Stimulated activated CD4-positive, alpha-beta T cell treated with anti-CD3 and anti-CD28 coated beads, Interleukin-4, amount 100 ng/mL, for 24 hours (primary cell): Measurements from ENCODE around the gene MTMR1.

Experiments used
- DNase-seq: peaks from one replicate; pipeline ENCODE4 v3.0.0-alpha.2; 2020

The MTMR1 gene

GRCh38 chrX:150792949-150793527 is 99.8 kb downstream of the MTMR1 start:
- no peak for DNase-seq

GRCh38 chrX:150805736-150806135 is 112.5 kb downstream of the MTMR1 start:
- no peak for DNase-seq

GRCh38 chrX:150806827-150807226 is 113.6 kb downstream of the MTMR1 start:
- DNase-seq: no peak

- DNase-seq: no peak
Observed at GRCh38 chrX:150813922-150814321, 120.7 kb downstream of the MTMR1 start.
